Mucosa of descending colon (tissue), 3 donors: ENCODE results near the gene MRPS10. TPM values are rescaled to one million over a fixed set of nuclear protein-coding genes. Genes with fewer than 3 reads are reported as not detected.

Experiments
- ATAC-seq: fragments of 200-7000 bp; cut with Tn5 transposase; one replicate; pipeline ENCODE4 v1.9.1; 2020; ENCODE audit warnings: mild to moderate bottlenecking, moderate library complexity
- DNase-seq, 3 donors: peaks; one replicate each; pipeline ENCODE4 v3.0.0-alpha.2; 2020
- H3K36me3 ChIP-seq: fragments of 200-600 bp; one replicate; pipeline ENCODE4 v1.8.0; 2021; ENCODE audit warnings: low read depth, mild to moderate bottlenecking
- H3K4me1 ChIP-seq: fragments of 200-600 bp; one replicate; pipeline ENCODE4 v1.8.0; 2021; ENCODE audit warnings: low read depth, mild to moderate bottlenecking
- H3K4me3 ChIP-seq: fragments of 200-600 bp; one replicate; pipeline ENCODE4 v1.8.0; 2021; ENCODE audit warnings: mild to moderate bottlenecking
- H3K9me3 ChIP-seq: fragments of 200-600 bp; one replicate; pipeline ENCODE4 v1.8.0; 2021; ENCODE audit warnings: mild to moderate bottlenecking
- intact Hi-C, 2 donors: fragments of 100-400 bp; cut with DNase I in 1 of 2; cut with micrococcal nuclease in 1 of 2; formaldehyde crosslinking; loops; one replicate each; pipeline versions ENCODE4 v1.11.0 to v1.11.1; 2022; cut with DNase I, micrococcal nuclease
- long read RNA-seq, 2 donors: library from polyadenylated mRNA; unstranded; transcript quantifications; one replicate each; pipeline ENCODE4 v2.0.0, GENCODE V29; 2019 to 2021
- total RNA-seq, 3 donors: library from RNA; stranded (reverse); fragmentation: NEBNext Ultra II Directional in 2 of 3; extraction: Animal tissue kit (Norgen Biotek cat#: 25700) in 2 of 3; gene quantifications; one replicate each; pipeline versions ENCODE4 v1.2.1 to v1.2.4, GENCODE V29; 2021 to 2023
- TF ChIP-seq, protein P1 (sequence below): fragments of 200-600 bp; IDR thresholded peaks from one replicate; pipeline ENCODE4 v1.8.0; 2022; ENCODE audit warnings: antibody characterized with exemption, mild to moderate bottlenecking
- donor health status: DM: no; HTN: no; CAD: no; lungs with moderate emphysema.
- donor health status: DM: no; HTN: no; CAD: no.
- donor health status: DM: no; HTN: yes; CAD: no.

MRPS10 gene
- total RNA-seq = 10 to 100 TPM; 22.2 to 31.7 (median 31.5) TPM
- long read RNA-seq, donor 1, transcript MRPS10-201 (7 exons, 2,110 nt) = major isoform, 43 of 55 reads
- long read RNA-seq, donor 1, partial matches to known transcripts = 0 of 55 reads
- long read RNA-seq, donor 1, other reads (novel, unspliced or antisense) = 12 of 55 reads
- long read RNA-seq, donor 2, transcript MRPS10-201 (7 exons, 2,110 nt) = major isoform, 33 of 43 reads
- long read RNA-seq, donor 2, partial matches to known transcripts = 4 of 43 reads
- long read RNA-seq, donor 2, other reads (novel, unspliced or antisense) = 6 of 43 reads

DNA sequence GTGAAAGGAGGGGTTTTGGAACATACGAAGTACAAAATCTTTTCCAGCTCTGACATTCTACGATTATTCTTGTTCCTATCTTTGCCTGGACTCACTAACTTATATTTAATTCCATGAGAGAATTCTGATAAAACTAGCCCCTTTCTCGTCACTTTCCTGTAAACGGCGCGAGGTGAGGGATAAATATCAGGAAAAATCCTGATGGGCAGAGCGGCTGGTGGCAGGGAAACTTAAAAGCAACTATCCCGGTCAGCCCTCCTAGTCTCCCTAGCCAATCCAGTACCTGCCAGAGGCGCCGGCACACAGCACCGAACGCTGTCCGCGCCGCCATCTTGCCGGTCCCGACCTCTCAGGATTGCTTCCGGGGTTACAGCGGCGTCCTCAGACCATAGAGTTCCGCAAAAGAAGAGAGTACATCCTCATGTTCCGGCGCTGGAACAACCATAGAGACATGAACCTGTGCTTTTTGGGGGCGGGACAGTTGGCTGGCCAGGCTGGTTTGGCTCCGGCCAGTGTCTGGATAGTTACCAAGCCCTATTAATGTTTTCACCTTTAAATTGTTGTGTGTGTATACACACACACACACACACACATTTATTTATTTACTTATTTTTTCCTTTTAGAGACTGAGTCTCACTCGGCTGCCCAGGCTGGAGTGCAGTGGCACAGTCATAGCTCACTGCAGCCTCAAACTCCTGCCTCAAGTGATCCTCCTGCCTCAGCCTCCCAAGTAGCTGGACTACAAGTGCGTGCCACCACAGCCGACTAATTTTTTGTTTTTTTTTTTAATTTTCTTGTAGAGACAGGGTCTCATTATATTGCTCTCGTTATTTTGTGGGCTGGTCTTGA, at the start of gene MRPS10:
Gene MRPS10 (minus strand): TSS at position 343 of the 849 bp plus-strand sequence. CDS start 12 bp downstream, at position 331.
- peak; percentile 100 for ATAC-seq
- peak within 1 kb of the TSS; percentile 56 for H3K4me3 ChIP-seq
- intact Hi-C loops = no loop called here
- peaks cover 12% of the 10 kb centered on the region for H3K4me1 ChIP-seq
- H3K9me3 ChIP-seq = no peaks in the 10 kb centered on the region
- no peaks in the 10 kb centered on the region for H3K36me3 ChIP-seq
- peak; percentile 92 to 94 (median 93) for DNase-seq
- TF ChIP-seq, protein P1, sequence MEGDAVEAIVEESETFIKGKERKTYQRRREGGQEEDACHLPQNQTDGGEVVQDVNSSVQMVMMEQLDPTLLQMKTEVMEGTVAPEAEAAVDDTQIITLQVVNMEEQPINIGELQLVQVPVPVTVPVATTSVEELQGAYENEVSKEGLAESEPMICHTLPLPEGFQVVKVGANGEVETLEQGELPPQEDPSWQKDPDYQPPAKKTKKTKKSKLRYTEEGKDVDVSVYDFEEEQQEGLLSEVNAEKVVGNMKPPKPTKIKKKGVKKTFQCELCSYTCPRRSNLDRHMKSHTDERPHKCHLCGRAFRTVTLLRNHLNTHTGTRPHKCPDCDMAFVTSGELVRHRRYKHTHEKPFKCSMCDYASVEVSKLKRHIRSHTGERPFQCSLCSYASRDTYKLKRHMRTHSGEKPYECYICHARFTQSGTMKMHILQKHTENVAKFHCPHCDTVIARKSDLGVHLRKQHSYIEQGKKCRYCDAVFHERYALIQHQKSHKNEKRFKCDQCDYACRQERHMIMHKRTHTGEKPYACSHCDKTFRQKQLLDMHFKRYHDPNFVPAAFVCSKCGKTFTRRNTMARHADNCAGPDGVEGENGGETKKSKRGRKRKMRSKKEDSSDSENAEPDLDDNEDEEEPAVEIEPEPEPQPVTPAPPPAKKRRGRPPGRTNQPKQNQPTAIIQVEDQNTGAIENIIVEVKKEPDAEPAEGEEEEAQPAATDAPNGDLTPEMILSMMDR = no peak

DNA sequence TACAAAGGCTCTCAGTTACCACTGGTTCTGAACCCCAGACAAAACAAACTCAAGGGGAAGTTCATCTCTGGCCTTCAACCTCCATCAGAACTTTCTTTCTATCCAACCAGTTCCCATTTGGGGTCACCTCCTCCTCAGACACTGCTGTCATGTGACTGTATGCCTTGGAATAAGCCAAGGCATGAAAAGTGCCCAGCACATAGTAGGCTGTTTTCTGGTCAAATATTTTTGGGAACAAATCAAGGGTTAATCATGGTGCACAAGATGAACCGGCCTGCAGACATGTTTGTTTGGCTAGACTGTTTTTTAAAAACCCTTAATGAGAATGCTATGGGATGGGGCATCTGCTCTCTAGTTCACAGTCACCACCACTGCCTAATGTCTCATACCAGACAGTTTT, 48.9 kb upstream of the MRPS10 start:
- Histone ChIP-seq H3K36me3 (no peaks in the 10 kb centered on the region), H3K9me3 (no peaks in the 10 kb centered on the region), H3K4me1 (no peaks in the 10 kb centered on the region), H3K4me3 (no peak overlapping the region)
- DNase-seq (no peak), ATAC-seq (no peak)
- intact Hi-C loops = loop anchor here in 1 of 2 donors (10.0 kb wide), 1 partner anchor 268 kb away; no protein-coding TSS in a partner anchor
- TF ChIP-seq, protein P1 = no peak

GRCh38 chr6:42264852-42265390, 47.3 kb upstream of the MRPS10 start:
- DNase-seq (no peak), ATAC-seq (no peak)
- Histone ChIP-seq H3K4me1 (peaks cover 8% of the 10 kb centered on the region), H3K4me3 (no peak overlapping the region), H3K9me3 (no peaks in the 10 kb centered on the region), H3K36me3 (no peaks in the 10 kb centered on the region)
- TF ChIP-seq, protein P1 = no peak
- intact Hi-C loops = loop anchor here in 1 of 2 donors (10.0 kb wide), 1 partner anchor 270 kb away; no protein-coding TSS in a partner anchor

DNA sequence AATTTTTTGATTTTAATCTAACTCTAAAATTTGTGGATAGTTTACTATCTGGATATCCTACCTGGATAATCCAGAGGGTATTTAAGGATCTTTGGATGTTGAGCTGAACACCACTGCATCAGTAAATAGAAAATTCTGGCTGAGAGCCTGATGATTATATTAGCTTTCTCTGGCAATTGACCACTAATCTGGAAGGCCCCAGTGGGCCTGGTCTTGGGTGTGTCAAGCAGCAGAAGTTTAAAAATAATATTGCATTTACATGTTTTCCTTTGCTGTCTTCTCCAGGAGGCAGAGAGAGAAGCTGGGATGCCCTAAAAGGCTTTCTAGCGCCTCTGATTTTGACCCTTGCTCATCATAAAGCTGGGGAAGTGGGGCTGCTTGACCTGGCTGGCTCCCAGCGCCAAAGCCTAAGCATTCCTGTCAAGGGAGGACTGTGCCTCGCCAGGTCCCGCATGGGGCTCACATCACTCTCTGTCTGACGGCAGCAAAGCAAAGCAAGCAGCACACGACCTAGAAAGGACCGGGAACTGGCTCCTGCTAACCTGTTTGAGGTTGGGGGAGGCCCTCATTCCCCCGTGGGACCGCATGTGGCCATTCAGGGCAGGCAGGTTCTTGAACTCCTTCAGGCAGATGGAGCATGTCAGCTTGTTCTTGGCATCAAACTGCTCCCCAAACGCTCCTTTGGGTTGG, 46.6 kb upstream of the MRPS10 start:
- peaks cover 8% of the 10 kb centered on the region for H3K4me1 ChIP-seq
- intact Hi-C loops = loop anchor here in 1 of 2 donors (10.0 kb wide), 1 partner anchor 270 kb away; no protein-coding TSS in a partner anchor
- TF ChIP-seq, protein P1 = no peak
- DNase-seq = no peak
- H3K4me3 ChIP-seq = no peak overlapping the region
- no peaks in the 10 kb centered on the region for H3K9me3 ChIP-seq
- ATAC-seq = no peak
- H3K36me3 ChIP-seq = no peaks in the 10 kb centered on the region

GRCh38 chr6:42263165-42263728, 45.6 kb upstream of the MRPS10 start:
- TF ChIP-seq, protein P1 = no peak
- no peaks in the 10 kb centered on the region for H3K36me3 ChIP-seq
- intact Hi-C loops = loop anchor here in 1 of 2 donors (10.0 kb wide), 1 partner anchor 272 kb away; no protein-coding TSS in a partner anchor
- H3K4me3 ChIP-seq = no peak overlapping the region
- peaks cover 8% of the 10 kb centered on the region for H3K4me1 ChIP-seq
- H3K9me3 ChIP-seq = no peaks in the 10 kb centered on the region
- no peak for ATAC-seq
- no peak for DNase-seq
